GM21529 (cell line): ENCODE measurements around the gene ATP1A3.
"Not testable (repeated sequence)": the region's sequence is repeated elsewhere in the genome, so short reads cannot be mapped to it uniquely, and the experiment has no call there.

ENCODE experiments used
- ATAC-seq: cut with Tn5 transposase; IDR thresholded peaks from one replicate; pipeline ENCODE4 v1.9.1; 2021; ENCODE audit not compliant: unreplicated experiment

Gene ATP1A3

GRCh38 chr19:41951686-41952172 lies 42.3 kb downstream of the ATP1A3 start:
- ATAC-seq = no peak

GRCh38 chr19:41947091-41947490 lies 46.9 kb downstream of the ATP1A3 start:
- ATAC-seq = no peak

- ATAC-seq = peak; percentile 74
Measured at GRCh38 chr19:41945135-41945766, 48.8 kb downstream of the ATP1A3 start.

GRCh38 chr19:41944336-41944735 lies 49.7 kb downstream of the ATP1A3 start:
- no peak for ATAC-seq

GRCh38 chr19:41941410-41942202 lies 52.4 kb downstream of the ATP1A3 start:
- ATAC-seq = no peak

- ATAC-seq = no peak
Measured at GRCh38 chr19:41940731-41941409, 53.2 kb downstream of the ATP1A3 start.

- no peak for ATAC-seq
Measured at GRCh38 chr19:41939861-41940730, 53.9 kb downstream of the ATP1A3 start.

- not testable (repeated sequence) for ATAC-seq
Measured at GRCh38 chr19:41939209-41939608, 54.8 kb downstream of the ATP1A3 start.

- no peak for ATAC-seq
Measured at GRCh38 chr19:41937525-41938468, 56.2 kb downstream of the ATP1A3 start.

- ATAC-seq = no peak
Measured at GRCh38 chr19:41936961-41937360, 57.1 kb downstream of the ATP1A3 start.

- ATAC-seq = no peak
Measured at GRCh38 chr19:41936416-41936850, 57.6 kb downstream of the ATP1A3 start.

- ATAC-seq = no peak
Measured at GRCh38 chr19:41935760-41936415, 58.1 kb downstream of the ATP1A3 start.

GRCh38 chr19:41934849-41935374 lies 59.1 kb downstream of the ATP1A3 start:
- ATAC-seq = no peak

GRCh38 chr19:41933693-41934426 lies 60.2 kb downstream of the ATP1A3 start:
- ATAC-seq = no peak

- no peak for ATAC-seq
Measured at GRCh38 chr19:41932720-41933332, 61.2 kb downstream of the ATP1A3 start.

GRCh38 chr19:41932259-41932719 lies 61.7 kb downstream of the ATP1A3 start:
- no peak for ATAC-seq

GRCh38 chr19:41930926-41931592 lies 63.0 kb downstream of the ATP1A3 start:
- no peak for ATAC-seq
